ENCODE results near the gene DDX41.

GRCh38 chr5:177565046-177565445 lies 48.3 kb upstream of the DDX41 start:
- TF ChIP-seq CTCF (IDR thresholded peaks at IDR 0.05; ENCODE audit: borderline replicate concordance, extremely low read depth, low read length, poor library complexity, severe bottlenecking) (no peak), EZH2 (IDR thresholded peaks at IDR 0.05; ENCODE audit: borderline replicate concordance, low read depth, low read length, severe bottlenecking) (no peak)

All from DND-41 (cell line).